Daoy (cell line): ENCODE measurements around the gene IMMP2L. TPM values are rescaled to one million over a fixed set of nuclear protein-coding genes. Genes with fewer than 3 reads are reported as not detected.

Experiments used
- DNase-seq: peaks from one replicate; pipeline ENCODE4 v3.0.0-alpha.2; 2015; ENCODE audit warnings: low read depth
- total RNA-seq: library from RNA; depleted of rRNA; stranded (reverse); fragments of >200 nt; shearing (Covaris generic); gene quantifications from 2 replicates; pipeline ENCODE4 v1.2.3, GENCODE V29; 2014

IMMP2L gene
- total RNA-seq, 1 experiment from 2014 or later = 17.7 TPM

- no peak for DNase-seq
Observed at GRCh38 chr7:111031916-111032315, 530.4 kb downstream of the IMMP2L start.

GRCh38 chr7:111030336-111030735, 532.0 kb downstream of the IMMP2L start:
- no peak for DNase-seq

DNA sequence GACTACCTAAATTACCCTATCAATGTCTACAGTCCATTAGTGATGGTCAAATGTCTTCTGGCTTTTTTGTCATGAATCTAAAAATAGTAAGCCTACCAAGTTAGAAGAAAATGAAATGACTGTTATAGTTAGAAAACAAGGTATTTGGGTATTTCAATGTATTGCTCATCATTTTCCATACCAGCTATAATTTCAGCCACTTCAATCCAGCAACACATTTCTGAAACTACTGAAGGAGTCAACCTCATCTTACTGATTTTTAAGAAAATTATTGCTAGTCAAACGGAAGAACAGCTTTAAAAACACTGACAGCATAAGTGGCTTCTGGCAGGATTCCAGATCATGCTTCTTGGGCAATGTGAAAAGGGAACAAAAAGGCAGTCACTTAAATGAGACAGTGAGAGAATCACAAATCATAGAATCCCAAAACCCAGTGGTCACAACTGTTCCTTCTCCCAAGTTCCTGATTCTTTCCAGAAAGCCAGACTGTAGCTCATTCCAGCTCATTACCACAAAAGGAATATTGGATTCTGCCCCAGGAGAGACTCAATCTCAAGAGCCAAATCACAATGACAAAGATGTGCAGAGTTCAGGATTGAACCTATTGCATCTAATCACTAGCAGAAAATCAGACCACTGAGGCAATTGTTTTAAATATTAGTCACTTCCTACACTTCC, 532.6 kb downstream of the IMMP2L start:
- DNase-seq = peak; percentile 26

GRCh38 chr7:111029141-111029572, 533.1 kb downstream of the IMMP2L start:
- DNase-seq = no peak

GRCh38 chr7:111027396-111027795, 534.9 kb downstream of the IMMP2L start:
- DNase-seq = no peak

DNA sequence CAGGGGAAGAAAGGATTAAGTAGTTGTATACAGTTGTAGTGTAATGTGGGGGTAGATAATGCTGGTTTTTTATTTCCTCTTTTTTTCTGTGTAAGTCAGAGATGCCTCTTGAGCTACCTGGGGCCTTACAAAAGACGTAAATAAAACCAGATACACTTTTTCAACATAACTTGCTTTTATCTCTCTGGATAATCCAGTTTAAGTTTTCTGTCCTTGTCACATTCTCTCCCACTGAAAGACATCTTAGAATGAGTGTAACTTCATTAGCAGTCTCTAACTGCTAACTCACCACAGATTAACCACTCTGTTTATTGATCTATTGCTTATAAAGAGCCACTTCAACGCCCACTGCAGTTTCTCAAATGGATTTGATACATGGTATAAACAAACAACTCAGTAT, 535.5 kb downstream of the IMMP2L start:
- DNase-seq = no peak

- DNase-seq = no peak
Observed at GRCh38 chr7:111026343-111026742, 535.9 kb downstream of the IMMP2L start.

- no peak for DNase-seq
Observed at GRCh38 chr7:111025006-111025405, 537.3 kb downstream of the IMMP2L start.

GRCh38 chr7:111018960-111019736, 543.1 kb downstream of the IMMP2L start:
- no peak for DNase-seq

- DNase-seq = no peak
Observed at GRCh38 chr7:111018447-111018846, 543.8 kb downstream of the IMMP2L start.

DNA sequence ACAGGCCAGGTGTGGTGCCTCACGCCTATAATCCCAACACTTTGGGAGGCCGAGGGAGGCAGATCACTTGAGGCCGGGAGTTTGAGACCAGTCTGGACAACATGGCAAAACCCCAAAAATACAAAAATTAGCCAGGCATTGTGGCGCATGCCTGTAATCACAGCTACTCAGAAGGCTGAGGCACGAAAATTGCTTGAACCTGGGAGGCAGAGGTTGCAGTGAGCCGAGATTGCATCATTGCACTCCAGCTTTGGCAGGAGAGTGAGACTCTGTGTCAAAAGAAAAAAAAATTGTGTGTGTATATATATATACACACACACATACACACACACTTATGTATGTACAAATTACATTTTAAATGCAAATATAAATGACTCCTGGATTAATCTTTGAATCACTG, 548.2 kb downstream of the IMMP2L start:
- DNase-seq = no peak

DNA sequence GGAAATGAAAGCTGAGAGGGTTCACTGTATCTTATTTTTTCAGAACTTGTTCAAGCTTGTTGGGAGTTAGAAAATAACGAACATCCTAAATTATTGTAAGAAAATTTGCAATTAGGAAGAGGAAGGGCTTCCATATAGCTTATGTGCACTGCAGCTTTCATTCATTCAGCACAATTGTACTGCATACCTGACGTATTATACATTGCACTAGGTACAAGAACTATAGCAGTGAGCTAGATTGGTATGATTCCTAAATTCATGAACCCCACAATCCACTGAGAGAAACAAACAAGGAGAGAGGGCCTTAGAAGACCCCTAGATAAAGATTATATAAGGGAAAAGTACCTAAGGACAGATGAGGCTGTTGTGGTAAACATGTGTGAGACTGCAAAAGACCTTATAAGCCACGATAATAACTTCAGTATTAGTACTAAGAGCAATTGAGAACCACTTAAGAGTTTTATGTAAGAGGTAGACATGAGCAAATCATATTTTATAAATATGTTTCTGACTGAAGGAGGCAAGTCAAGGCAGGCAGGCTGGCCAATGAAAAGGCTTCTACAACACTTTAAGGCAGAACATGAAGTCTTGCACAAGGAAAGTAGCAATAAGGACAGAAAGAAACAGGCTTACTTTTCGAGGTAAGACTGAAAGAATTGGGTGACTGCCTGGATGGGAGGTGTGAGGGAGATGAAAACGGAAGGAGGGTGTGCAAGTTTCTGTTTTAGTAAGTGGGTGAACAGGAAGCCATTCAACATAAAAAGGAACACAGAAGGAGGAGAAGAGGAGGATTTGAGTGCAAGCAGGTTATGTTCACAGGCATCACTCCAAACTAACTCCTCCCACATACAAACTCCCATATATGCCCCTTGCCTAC, 549.3 kb downstream of the IMMP2L start:
- DNase-seq = no peak

- DNase-seq = no peak
Observed at GRCh38 chr7:111012149-111012548, 550.1 kb downstream of the IMMP2L start.

- DNase-seq = no peak
Observed at GRCh38 chr7:111011520-111011919, 550.8 kb downstream of the IMMP2L start.

- no peak for DNase-seq
Observed at GRCh38 chr7:111010798-111011197, 551.5 kb downstream of the IMMP2L start.

DNA sequence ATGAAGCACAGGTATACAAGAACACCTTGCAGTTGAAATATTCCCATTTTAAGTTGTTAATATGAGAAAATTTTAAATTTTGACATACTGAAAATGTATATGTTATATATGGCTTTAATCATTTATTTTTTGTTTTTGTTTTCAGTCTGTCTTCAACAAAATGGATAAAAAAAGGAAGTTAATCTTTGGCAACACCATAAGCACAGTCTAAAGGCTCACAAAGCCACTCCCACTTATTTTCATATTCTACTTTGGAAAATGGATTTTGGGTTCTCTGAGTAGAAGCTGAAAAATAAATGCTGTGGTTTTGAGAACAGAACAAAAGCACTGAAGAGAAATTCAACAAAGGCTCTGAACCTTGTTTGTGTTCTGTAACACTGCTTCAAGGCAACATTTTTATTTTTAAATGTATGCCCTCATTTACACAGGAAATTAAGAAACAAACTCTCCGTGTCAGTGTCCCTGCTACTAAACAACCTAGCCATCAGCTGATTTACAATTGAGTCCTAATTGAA, 552.7 kb downstream of the IMMP2L start:
- no peak for DNase-seq

DNA sequence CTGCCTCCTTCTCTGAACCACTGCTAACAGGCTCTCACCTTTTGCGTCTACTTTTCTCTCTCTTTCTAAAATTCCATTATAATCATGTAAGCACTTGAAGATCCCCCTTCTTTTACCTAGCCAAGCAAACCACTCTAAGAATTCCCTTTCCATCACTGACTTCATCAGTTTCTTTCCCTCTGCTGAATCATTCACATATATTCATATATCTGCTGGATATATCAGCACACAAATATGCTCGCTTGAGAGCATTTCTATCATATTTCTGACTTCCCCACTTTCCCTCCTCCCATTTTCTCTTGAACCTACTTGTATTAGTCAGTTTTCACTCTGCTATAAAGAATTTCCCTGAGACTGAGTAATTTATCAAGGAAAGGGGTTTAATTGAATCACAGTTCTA, 555.6 kb downstream of the IMMP2L start:
- DNase-seq = no peak

DNA sequence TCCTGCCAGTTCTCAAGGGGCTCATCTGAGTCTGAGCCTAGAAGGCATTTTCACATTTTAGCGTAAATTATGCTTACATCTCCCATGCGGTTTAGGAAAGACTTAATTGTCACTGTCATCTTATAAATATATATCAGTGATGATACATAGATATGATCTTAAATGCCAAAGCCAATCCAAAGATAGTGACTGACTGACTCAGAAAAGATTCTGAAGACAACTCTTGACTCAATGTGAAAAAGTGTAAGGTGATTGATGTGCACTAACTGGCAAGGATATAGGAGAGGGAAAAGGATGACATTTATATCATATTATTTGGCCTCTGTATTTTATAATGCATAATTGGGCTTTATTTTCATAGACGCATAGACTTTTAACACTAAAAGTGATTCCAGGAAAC, 556.3 kb downstream of the IMMP2L start:
- DNase-seq = no peak

- no peak for DNase-seq
Observed at GRCh38 chr7:111005445-111005844, 556.8 kb downstream of the IMMP2L start.

DNA sequence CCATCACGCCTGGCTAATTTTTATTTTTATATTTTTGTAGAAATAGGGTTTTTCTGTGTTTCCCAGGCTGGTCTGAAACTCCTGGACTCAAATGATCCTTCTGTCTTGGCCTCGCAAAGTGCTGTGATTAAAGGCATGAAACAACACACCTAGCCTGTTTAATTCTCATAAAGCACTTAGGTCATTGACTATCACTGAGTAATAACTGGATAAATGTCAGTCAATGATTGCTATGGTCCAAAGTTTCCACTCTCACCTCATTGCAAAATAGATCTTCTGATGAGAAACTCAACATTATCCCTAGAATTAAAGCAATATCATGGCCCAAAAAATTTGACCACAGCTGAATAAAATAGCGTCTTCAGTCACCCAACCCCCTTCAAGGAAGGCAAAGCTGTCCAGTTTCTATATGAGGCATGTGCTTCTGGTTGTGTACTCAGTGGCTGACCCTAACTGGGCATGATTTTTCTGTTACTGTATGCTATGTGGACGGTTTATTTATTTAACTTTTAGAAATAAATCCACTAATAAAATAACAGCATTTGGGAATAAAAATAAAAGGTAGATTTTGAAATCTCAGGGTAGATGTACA, 557.9 kb downstream of the IMMP2L start:
- DNase-seq = no peak

- DNase-seq = no peak
Observed at GRCh38 chr7:111003883-111004282, 558.4 kb downstream of the IMMP2L start.
